HepG2 (cell line): ENCODE measurements around the gene SPA17. TPM values are rescaled to one million over a fixed set of nuclear protein-coding genes. Genes with fewer than 3 reads are reported as not detected.
A peak's percentile ranks its signal among the peaks of the same experiment; 100 is the strongest.

Source experiments
- ATAC-seq: fragments of 200-7000 bp; cut with Tn5 transposase; 3 replicates; pipeline ENCODE4 v1.9.1; 2020; ENCODE audit warnings: mild to moderate bottlenecking, moderate library complexity
- BruUV-seq: library from RNA; stranded (reverse); fragments of 400-500 nt; replicated peaks from 2 replicates; lab custom pipeline; 2021; lab: Mats Ljungman, UMichigan
- CTCF ChIA-PET: fragments of 300-600 bp; formaldehyde crosslinking; extraction: SDS; loops from one replicate; lab custom pipeline; 2021; ENCODE audit warnings: low total read pairs, inconsistent platforms, low intra/inter-chr PET ratio; lab: Yijun Ruan, JAX
- POLR2A ChIA-PET: fragments of 350-600 bp; sonication (Branson Sonifier 250); formaldehyde crosslinking; loops from one replicate; lab custom pipeline; 2020; ENCODE audit warnings: antibody characterized with exemption, inconsistent platforms; lab: Yijun Ruan, JAX
- DNase-seq: peaks from one replicate; pipeline ENCODE4 v3.0.0-alpha.2; 2015; ENCODE audit warnings: low spot score
- FAIRE-seq: peaks from 3 replicates; lab custom pipeline; 2011; peaks lifted over from hg19 to GRCh38; lab: Jason Lieb, UNC
- H2AFZ ChIP-seq: one replicate; pipeline ENCODE4 v1.6.1; 2011; ENCODE audit warnings: low read length, inconsistent platforms
- H3K27ac ChIP-seq: fragments of 300-600 bp; 3 replicates; pipeline ENCODE4 v1.8.0; 2011; ENCODE audit warnings: mixed run types, mild to moderate bottlenecking, mixed read lengths, low read length, inconsistent platforms; ENCODE audit not compliant: insufficient read depth; ENCODE audit errors: extremely low read length
- H3K27me3 ChIP-seq, 2 experiments: fragments of 200-600 bp in 1 of 2; 2 replicates in 1 of 2; 3 replicates in 1 of 2; pipeline versions ENCODE4 v1.6.0 to v1.8.0; 2011; ENCODE audit warnings: low read length in 2 of 2, mild to moderate bottlenecking in 2 of 2, moderate library complexity in 2 of 2, inconsistent platforms in 1 of 2; ENCODE audit not compliant: insufficient read depth in 2 of 2, control insufficient read depth in 1 of 2
- H3K36me3 ChIP-seq, 2 experiments: fragments of 200-600 bp in 1 of 2; replicated peaks in 1 of 2; 2 replicates in 1 of 2; 3 replicates in 1 of 2; pipeline versions ENCODE4 v1.5.1 to v1.8.0; 2011; ENCODE audit warnings: low read length in 2 of 2, inconsistent platforms in 1 of 2; ENCODE audit not compliant: insufficient read depth in 2 of 2, control insufficient read depth in 1 of 2
- H3K4me1 ChIP-seq: 2 replicates; pipeline ENCODE4 v1.5.1; 2012; ENCODE audit warnings: low read length, inconsistent platforms; ENCODE audit not compliant: insufficient read depth
- H3K4me2 ChIP-seq: 2 replicates; pipeline ENCODE4 v1.6.0; 2011; ENCODE audit warnings: low read depth, low read length, inconsistent platforms
- H3K4me3 ChIP-seq, 3 experiments: fragments of 200-600 bp in 1 of 3; sonication (generic), shearing (Covaris generic) in 1 of 3; replicated peaks in 1 of 3; 2 replicates each; pipeline ENCODE4 v1.5.1; 2011 to 2016; ENCODE audit warnings: low read length in 3 of 3, inconsistent platforms in 2 of 3, low read depth in 2 of 3, mild to moderate bottlenecking in 2 of 3, control low read depth in 1 of 3, mixed read lengths in 1 of 3; ENCODE audit not compliant: insufficient read depth in 1 of 3
- H3K79me2 ChIP-seq: one replicate; pipeline ENCODE4 v1.6.1; 2011; ENCODE audit warnings: low read length, inconsistent platforms; ENCODE audit not compliant: insufficient read depth
- H3K9ac ChIP-seq: 2 replicates; pipeline ENCODE4 v1.6.0; 2011; ENCODE audit warnings: mild to moderate bottlenecking, low read depth, low read length, inconsistent platforms; ENCODE audit not compliant: insufficient read depth
- H3K9me3 ChIP-seq: 2 replicates; pipeline ENCODE4 v1.5.1; 2012; ENCODE audit warnings: mild to moderate bottlenecking, low read length
- H4K20me1 ChIP-seq: 2 replicates; pipeline ENCODE4 v1.6.0; 2011; ENCODE audit warnings: inconsistent platforms, mild to moderate bottlenecking, low read length, moderate library complexity; ENCODE audit not compliant: insufficient read depth
- HBP1 ChIP-seq: IDR thresholded peaks from 2 replicates; pipeline ENCODE4 v1.6.1; 2016; ENCODE audit warnings: low read depth, control low read depth
- KDM2A ChIP-seq: sonication (generic); formaldehyde crosslinking; IDR thresholded peaks from 2 replicates; pipeline ENCODE4 v1.4.0; 2020; ENCODE audit warnings: low read depth, missing genetic modification reagents, borderline replicate concordance
- KDM4B ChIP-seq: sonication (generic); formaldehyde crosslinking; IDR thresholded peaks from 2 replicates; pipeline ENCODE4 v1.4.0; 2020; ENCODE audit warnings: missing genetic modification reagents
- MLLT10 ChIP-seq: sonication (generic); formaldehyde crosslinking; IDR thresholded peaks from 2 replicates; pipeline ENCODE4 v1.4.0; 2020; ENCODE audit warnings: missing genetic modification reagents
- RAD21 ChIP-seq: fragments of 450-650 bp; formaldehyde crosslinking; IDR thresholded peaks from 2 replicates; pipeline ENCODE4 v1.5.0; 2020; ENCODE audit warnings: mild to moderate bottlenecking
- RBAK ChIP-seq: sonication (generic); formaldehyde crosslinking; IDR thresholded peaks from 2 replicates; pipeline ENCODE4 v1.5.1; 2020; ENCODE audit warnings: mild to moderate bottlenecking, missing genetic modification reagents
- RCOR2 ChIP-seq: IDR thresholded peaks from 2 replicates; pipeline ENCODE4 v1.6.1; 2016; ENCODE audit warnings: missing biosample characterization, missing genetic modification reagents
- SALL1 ChIP-seq: sonication (generic); formaldehyde crosslinking; IDR thresholded peaks from 2 replicates; pipeline ENCODE4 v1.8.0; 2022; ENCODE audit warnings: mild to moderate bottlenecking, missing genetic modification reagents
- WGBS: methylation state at CpG from one replicate; pipeline ENCODE4 v1.1.6; 2017; ENCODE audit warnings: low lambda C conversion rate; 5-methylcytosine and 5-hydroxymethylcytosine counted together
- in situ Hi-C: cut with HindIII; loops from 2 replicates; pipeline ENCODE4 v1.10.0; 2017; ENCODE audit warnings: low pct_unique_long_range_greater_than_20kb; ENCODE audit not compliant: extremely low pct_ligation_motif_present
- intact Hi-C: fragments of 100-400 bp; cut with micrococcal nuclease; formaldehyde crosslinking; loops from one replicate; pipeline ENCODE4 v1.10.0; 2022; ENCODE audit not compliant: unreplicated experiment
- polyA plus RNA-seq, 8 experiments: library from polyadenylated mRNA; depleted of rRNA in 3 of 8; stranded (reverse) in 7 of 8; unstranded in 1 of 8; fragments of >200 nt; fragmentation: Illumina TruSeq in 4 of 8; extraction: Trizol in 4 of 8; gene quantifications; 2 replicates each; pipeline versions ENCODE4 v1.2.1 to v1.2.3, GENCODE V29; 2011 to 2016; ENCODE audit warnings: low read depth in 4 of 8, missing spikeins in 1 of 8, mixed read lengths in 1 of 8; ENCODE audit not compliant: insufficient read depth in 1 of 8
- total RNA-seq, 5 experiments: library from RNA; depleted of rRNA; stranded (reverse); fragments of >200 nt; fragmentation: Illumina TruSeq; extraction: Trizol; gene quantifications; 2 replicates each; pipeline ENCODE4 v1.2.3, GENCODE V29; 2016; ENCODE audit warnings: low read depth in 1 of 5
- TF ChIP-seq, protein P1 (sequence below): sonication (generic); formaldehyde crosslinking; IDR thresholded peaks from 2 replicates; pipeline ENCODE4 v1.5.1; 2020; ENCODE audit warnings: missing genetic modification reagents, mild to moderate bottlenecking, borderline replicate concordance

SPA17 gene
- total and polyA plus RNA-seq, 2 of the 13 experiments (the other 11 are each of a cell fraction or from before 2014, with no cell fraction given), result 4.4 to 8.4 TPM

DNA sequence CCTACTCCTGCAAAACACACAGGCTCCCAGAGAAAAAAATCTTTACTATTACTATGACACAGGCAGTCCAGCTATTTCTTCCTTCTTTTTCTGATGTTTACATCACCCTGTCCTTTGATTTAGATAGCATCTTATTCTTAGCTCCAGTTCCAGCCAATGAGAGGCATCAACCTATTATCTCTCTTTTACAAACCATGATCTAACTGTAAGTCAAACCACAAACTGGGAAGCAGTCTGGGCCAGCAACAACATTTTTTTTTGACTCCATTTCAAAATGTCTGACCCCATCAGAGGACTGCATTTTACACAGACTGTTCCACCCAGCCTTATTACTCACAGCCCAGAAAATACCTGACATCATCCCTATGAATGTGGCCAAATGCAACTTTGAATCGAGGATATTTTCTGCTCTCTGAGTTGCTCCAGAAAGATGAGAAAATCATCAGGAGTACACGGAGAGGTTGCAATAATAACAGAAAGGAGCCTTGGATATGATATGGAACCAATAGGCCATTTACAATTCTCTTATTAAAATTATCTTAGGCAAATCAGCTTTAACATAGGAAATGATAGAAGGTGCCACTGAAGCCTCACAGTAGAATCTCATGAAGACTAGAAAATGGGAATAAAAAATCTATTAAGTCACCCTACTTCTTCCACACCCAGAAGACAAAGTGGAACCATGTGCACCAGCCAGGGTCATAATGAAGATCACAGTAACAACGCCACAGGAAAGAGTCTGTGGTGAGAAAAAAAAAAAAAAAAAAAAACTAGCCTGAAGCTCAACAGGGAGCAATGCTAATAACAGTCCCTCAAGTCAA lies 29.9 kb upstream of the SPA17 start:
- POLR2A ChIA-PET, result interaction anchor here (1.1 kb wide), 1 partner anchor 20 kb away, joined by 5 read pairs; no protein-coding TSS in a partner anchor
- CTCF ChIA-PET, result interaction anchor here (1.6 to 2.2 kb wide), 2 partner anchors 193 to 223 kb away, joined by 17 to 18 read pairs; no protein-coding TSS in a partner anchor
- no TSS peak for BruUV-seq

DNA sequence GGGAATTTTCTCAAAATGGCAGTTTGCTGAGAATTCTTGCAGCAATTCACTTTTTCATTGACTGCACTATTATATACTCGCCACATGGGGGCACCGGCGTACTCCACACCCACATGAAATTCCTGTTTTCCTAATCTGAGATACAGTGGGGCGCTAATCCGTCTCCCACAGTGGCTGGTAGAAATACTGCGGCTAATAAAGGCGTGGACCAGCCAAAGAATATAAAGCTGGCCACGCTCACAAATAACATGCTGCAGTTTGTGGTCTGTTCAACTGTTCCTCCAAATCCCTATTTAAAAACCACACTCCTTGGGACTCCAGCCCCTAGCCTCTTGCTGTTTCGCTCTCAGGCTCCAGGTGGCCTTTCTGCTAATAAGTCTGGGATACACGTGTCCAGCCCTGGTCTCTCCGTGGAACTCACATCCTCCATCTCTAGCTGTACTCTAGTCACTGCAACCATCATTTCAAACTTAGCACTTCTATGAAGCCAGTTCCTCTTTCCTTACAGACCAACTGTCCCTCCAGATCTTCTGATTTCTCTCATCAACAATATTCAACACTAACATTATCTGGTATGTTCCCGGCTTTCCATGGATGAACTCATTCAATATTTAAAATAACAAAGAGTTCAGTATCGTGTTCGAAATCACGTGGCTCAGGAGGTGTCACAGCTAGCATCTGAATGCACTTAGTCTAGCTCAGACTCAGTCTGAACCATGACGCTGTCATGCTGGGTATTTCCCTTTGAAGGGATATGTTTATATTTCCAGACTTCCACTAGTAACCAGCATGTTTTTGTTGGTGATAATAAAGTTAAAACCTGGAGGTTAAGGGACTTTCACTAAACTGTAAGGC lies 29.1 kb upstream of the SPA17 start:
- WGBS, result 34% methylated on average over 16 of the region's 16 CpGs
- CTCF ChIA-PET, result interaction anchor here (1.6 to 2.2 kb wide), 2 partner anchors 192 to 222 kb away, joined by 17 to 18 read pairs; no protein-coding TSS in a partner anchor
- peak overlapping the region in 2 of 3 experiments; percentile 46 to 52; a peak in 2 of 6 replicates for H3K4me3 ChIP-seq
- TF ChIP-seq HBP1 (CRISPR knock-in tag), result 0 out of 2 replicates have a peak, but pooled peaks have one; percentile 34
- TF ChIP-seq KDM2A (CRISPR knock-in tag), result peak; percentile 36; the same call in 1 of the 2 replicates
- no peak for TF ChIP-seq KDM4B
- TF ChIP-seq, protein P1, sequence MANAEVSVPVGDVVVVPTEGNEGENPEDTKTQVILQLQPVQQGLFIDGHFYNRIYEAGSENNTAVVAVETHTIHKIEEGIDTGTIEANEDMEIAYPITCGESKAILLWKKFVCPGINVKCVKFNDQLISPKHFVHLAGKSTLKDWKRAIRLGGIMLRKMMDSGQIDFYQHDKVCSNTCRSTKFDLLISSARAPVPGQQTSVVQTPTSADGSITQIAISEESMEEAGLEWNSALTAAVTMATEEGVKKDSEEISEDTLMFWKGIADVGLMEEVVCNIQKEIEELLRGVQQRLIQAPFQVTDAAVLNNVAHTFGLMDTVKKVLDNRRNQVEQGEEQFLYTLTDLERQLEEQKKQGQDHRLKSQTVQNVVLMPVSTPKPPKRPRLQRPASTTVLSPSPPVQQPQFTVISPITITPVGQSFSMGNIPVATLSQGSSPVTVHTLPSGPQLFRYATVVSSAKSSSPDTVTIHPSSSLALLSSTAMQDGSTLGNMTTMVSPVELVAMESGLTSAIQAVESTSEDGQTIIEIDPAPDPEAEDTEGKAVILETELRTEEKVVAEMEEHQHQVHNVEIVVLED (CRISPR knock-in tag), result no peak
- TF ChIP-seq SALL1 (CRISPR knock-in tag), result 0 out of 2 replicates have a peak, but pooled peaks have one; percentile 15
- peak; percentile 58; the same call in 1 of the 2 replicates for TF ChIP-seq RAD21 (CRISPR knock-in tag)

More for the DNA sequence above, 29.9 kb upstream of the SPA17 start:
- FAIRE-seq, result no peak
- Histone ChIP-seq H3K36me3 (no peaks in the 10 kb centered on the region), H3K4me2 (no peak overlapping the region), H3K4me3 (no peak overlapping the region), H3K27me3 (no peaks in the 10 kb centered on the region), H4K20me1 (no peaks in the 10 kb centered on the region), H2AFZ (no peak overlapping the region), H3K9me3 (no peaks in the 10 kb centered on the region), H3K79me2 (no peaks in the 10 kb centered on the region), H3K9ac (no peak overlapping the region), H3K27ac (no peak overlapping the region), H3K4me1 (peaks cover 7% of the 10 kb centered on the region)
- no peak for DNase-seq
- in situ Hi-C loops, result loop anchor here (5.0 to 10.0 kb wide), 2 partner anchors 193 to 221 kb away; partner anchors contain the start of gene ROBO3
- no peak for TF ChIP-seq RCOR2 (CRISPR knock-in tag)
- TF ChIP-seq RBAK (CRISPR knock-in tag), result no peak
- TF ChIP-seq MLLT10 (CRISPR knock-in tag), result no peak
- WGBS, result 13% methylated on average over 3 of the region's 3 CpGs
- ATAC-seq, result no peak
- intact Hi-C loops, result loop anchor here (1.0 kb wide), 2 partner anchors 193 to 223 kb away; no protein-coding TSS in a partner anchor

More for the DNA sequence above, 29.1 kb upstream of the SPA17 start:
- Histone ChIP-seq H3K36me3 (no peaks in the 10 kb centered on the region), H4K20me1 (no peaks in the 10 kb centered on the region), H3K79me2 (no peaks in the 10 kb centered on the region), H3K4me2 (peak overlapping the region; percentile 80), H3K9ac (no peak overlapping the region), H3K27me3 (no peaks in the 10 kb centered on the region), H3K9me3 (no peaks in the 10 kb centered on the region), H3K4me1 (peaks cover 7% of the 10 kb centered on the region), H2AFZ (peak overlapping the region; percentile 73), H3K27ac (no peak overlapping the region)
- ATAC-seq (peak; percentile 95), DNase-seq (peak; percentile 64), FAIRE-seq (peak; percentile 86)
- intact Hi-C loops, result loop anchor here (1.0 kb wide), 2 partner anchors 193 to 223 kb away; no protein-coding TSS in a partner anchor
- POLR2A ChIA-PET, result interaction anchor here (0.6 to 1.1 kb wide), 3 partner anchors 11 to 192 kb away, joined by 3 to 5 read pairs (median 5); no protein-coding TSS in a partner anchor
- in situ Hi-C loops, result loop anchor here (5.0 to 10.0 kb wide), 2 partner anchors 193 to 220 kb away; partner anchors contain the start of gene ROBO3
- no TSS peak for BruUV-seq
